Measurements from ENCODE around the gene TEX2.

DNA sequence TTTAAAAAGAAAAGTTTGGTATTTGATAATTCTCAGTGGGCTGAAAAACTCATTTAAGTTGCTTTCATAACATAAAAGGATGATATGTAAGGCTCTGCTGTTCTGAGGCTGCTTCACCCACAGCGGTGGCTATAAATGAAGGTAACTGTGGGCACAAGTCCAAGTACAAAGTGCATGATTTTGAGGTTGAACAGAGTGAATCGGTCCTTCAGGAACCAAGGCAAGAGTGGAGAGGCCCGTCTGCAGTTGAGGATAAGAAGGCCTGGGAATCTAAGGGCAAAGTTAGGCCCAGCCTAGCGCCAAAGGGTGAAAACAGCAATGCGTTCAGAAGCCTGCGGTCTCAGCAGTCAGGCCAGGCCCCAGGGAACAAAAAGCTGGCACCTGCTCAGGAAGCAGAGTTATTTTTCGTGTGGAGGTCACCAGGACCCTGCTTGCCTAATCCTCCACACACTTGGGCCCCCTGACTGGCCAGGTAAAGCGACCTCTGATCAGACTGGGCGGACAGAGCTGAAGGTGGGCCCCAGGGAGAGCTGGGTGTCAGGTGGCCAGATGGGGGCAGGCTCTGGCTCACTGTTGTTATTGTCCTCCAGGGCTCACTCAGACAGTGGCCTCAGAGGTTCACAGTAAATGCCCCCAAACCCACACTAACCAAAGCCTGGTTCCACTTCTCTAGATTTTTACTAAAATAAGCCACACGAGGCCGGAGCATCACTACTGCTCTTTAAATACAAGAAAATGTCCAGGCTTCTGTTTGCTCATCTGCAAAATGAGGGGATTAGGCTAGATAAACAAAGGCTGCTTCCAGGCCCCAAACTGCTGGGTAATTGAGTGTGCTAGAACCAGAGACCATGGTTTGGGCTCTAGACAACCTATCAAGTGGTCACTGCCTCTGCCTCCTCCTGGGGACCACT, 46.5 kb downstream of the TEX2 start:
- TF ChIP-seq EZH2phosphoT487 (IDR thresholded peaks at IDR 0.05; ENCODE audit: insufficient read depth, low read depth) (no peak), EZH2 (IDR thresholded peaks at IDR 0.05; ENCODE audit: insufficient read depth, poor library complexity, severe bottlenecking) (no peak)

Data from GM23248 (cell line).